NOMO-1 treated with dmso at 0.1 percent for 144 hours (cell line): ENCODE data around the gene MC1R.
A peak's percentile ranks its signal among the peaks of the same experiment; 100 is the strongest.
"Not testable (repeated sequence)": the region's sequence is repeated elsewhere in the genome, so short reads cannot be mapped to it uniquely, and the experiment has no call there.

Source experiments
- DNase-seq: peaks from one replicate; lab custom pipeline; 2025; ENCODE audit not compliant: unreplicated experiment; lab: John Stamatoyannopoulos, UW

The MC1R gene

DNA sequence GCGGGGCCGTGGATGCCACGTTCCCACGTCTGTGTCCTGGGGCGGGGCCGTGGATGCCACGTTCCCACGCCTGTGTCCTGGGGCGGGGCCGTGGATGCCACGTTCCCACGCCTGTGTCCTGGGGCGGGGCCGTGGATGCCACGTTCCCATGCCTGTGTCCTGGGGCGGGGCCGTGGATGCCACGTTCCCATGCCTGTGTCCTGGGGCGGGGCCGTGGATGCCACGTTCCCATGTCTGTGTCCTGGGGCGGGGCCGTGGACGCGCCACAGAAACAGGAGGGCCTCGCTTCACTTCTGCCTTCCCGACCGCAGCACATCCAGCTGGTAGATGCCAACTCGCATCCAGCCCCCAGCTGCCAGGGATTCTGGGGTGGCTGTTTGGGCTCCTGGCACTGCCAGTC lies 15.4 kb downstream of the MC1R start:
- not testable (repeated sequence) for DNase-seq

DNA sequence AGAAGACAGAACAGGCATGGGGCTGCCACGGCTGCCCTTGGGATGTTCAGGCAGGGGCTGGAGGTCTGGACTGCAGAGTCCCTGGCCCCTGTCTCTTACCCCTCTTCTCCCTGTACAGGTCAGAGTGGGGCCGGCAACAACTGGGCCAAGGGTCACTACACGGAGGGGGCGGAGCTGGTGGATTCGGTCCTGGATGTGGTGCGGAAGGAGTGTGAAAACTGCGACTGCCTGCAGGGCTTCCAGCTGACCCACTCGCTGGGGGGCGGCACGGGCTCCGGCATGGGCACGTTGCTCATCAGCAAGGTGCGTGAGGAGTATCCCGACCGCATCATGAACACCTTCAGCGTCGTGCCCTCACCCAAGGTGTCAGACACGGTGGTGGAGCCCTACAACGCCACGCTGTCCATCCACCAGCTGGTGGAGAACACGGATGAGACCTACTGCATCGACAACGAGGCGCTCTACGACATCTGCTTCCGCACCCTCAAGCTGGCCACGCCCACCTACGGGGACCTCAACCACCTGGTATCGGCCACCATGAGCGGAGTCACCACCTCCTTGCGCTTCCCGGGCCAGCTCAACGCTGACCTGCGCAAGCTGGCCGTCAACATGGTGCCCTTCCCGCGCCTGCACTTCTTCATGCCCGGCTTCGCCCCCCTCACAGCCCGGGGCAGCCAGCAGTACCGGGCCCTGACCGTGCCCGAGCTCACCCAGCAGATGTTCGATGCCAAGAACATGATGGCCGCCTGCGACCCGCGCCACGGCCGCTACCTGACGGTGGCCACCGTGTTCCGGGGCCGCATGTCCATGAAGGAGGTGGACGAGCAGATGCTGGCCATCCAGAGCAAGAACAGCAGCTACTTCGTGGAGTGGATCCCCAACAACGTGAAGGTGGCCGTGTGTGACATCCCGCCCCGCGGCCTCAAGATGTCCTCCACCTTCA lies 16.2 kb downstream of the MC1R start:
- no peak for DNase-seq

DNA sequence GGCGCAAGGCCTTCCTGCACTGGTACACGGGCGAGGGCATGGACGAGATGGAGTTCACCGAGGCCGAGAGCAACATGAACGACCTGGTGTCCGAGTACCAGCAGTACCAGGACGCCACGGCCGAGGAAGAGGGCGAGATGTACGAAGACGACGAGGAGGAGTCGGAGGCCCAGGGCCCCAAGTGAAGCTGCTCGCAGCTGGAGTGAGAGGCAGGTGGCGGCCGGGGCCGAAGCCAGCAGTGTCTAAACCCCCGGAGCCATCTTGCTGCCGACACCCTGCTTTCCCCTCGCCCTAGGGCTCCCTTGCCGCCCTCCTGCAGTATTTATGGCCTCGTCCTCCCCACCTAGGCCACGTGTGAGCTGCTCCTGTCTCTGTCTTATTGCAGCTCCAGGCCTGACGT lies 17.0 kb downstream of the MC1R start:
- DNase-seq: not testable (repeated sequence)

DNA sequence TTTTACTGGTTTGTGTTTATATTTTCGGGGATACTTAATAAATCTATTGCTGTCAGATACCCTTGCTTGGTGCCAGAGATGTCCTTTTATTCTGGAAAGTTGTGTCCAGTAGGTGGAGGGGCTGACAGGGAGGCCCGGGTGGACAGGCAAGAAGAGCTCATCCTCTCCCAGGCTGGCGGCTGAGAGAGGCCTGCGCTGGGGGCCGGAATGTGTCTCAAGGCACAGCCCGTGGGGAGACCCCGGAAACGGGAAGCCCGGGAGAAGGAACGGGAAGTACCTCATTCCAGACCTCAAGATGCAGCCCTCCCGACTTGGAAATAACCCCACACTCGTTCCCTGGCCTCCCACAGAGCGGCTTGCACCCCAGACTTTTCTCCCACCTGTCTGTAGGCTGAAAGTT lies 17.4 kb downstream of the MC1R start:
- no peak for DNase-seq

DNA sequence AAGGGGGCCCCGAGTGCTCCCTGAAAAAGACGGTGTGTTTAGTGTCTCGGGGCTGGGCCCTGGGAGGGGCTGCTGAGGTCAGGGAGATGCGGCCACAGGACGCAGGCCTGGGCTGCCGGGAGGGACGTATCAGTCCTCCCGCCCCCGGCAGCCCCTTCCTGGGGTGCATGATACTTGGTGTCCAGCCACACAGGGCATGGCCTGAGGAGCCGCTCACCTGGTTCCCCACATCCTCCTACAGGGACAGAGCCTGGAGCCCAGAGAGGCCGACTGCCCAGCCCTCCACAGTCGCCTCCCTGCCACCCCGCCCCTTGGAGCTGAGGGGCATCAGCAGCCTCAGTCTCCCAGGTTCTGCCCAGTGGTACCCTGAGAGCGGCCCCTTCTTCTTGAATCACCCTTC lies 17.8 kb downstream of the MC1R start:
- no peak for DNase-seq

DNA sequence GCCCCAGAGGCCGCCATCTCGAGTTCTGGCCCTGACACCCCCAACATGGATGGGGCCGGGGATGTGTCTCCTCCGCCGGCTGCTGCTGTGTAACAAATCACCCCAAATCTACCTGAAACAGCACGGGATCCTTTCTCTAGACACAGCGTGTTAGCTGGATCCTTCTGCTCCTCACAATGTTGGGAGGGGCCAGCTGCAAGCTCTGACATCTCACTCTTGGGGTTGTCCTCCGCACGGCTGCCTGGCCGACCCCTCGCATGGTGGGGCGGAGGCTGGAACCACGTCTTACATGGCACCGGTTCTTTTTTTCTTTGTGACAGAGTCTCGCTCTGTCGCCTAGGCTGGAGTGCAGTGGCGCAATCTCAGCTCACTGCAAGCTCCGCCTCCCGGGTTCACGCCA lies 18.3 kb downstream of the MC1R start:
- no peak for DNase-seq

DNA sequence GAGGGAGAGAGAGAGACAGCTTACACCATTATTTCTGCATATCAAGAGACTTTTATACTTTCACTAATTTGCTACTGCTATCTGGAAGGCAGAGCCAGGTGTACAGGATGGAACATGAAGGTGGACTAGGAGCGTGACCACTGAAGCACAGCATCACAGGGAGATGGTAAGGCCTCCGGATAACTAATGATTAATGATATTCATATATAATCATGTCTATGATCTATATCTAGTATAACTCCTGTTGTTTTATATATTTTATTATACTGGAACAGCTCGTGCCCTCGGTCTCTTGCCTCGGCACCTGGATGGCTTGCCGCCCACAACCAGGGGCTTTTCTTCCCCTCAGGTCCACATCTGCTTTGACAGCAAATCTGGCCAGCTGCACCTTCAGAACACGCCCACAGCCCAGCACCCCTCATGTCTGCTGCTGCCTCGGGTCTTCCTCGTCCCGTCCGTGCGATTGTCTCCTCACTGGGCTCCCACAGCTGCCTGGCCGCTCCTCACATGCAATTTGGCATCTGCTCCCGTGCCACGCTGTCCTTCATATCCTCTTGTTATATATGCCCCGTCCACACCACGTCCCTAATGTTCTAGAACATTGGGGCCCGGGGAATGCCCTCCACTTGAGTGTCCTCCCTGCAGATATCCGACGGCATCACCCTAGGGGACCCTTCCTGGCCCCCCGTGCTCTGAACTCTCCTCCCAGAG lies 19.7 kb downstream of the MC1R start:
- DNase-seq: no peak

DNA sequence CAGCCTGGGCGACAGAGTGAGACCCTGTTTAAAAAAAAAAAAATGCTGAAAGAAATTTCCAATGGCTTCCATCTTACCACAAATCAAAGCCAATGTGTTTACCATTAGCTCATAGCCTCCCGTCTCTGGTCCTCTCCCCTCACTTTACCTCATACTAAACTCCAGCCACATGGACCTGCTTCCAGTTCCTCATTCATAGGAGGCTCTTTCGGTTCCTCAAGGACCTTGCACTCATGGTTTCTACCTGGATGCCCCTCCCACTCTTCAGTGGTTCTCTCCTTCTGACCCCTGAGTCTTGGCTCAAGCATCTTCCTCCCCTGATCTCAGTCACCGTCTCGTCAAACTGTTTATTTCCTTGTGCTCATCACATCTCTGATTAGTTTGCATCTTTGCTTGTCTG lies 26.1 kb downstream of the MC1R start:
- peak; percentile 50 for DNase-seq

DNA sequence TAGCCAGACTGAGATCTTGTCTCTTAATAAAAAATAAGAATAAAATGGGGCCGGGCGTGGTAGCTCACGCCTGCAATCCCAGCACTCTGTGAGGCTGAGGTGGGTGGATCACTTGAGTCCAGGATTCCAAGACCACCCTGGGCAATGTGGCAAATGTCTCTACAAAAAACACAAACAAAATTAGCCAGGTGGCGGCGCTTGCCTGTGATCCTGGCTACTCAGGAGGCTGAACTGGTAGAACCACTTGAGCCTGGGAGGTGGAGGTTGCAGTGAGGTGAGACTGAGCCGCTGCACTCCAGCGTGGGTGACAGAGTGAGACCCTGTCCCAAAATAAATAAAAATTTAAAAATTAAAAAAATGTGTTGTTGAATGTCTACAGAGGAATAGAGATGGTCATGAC lies 27.0 kb downstream of the MC1R start:
- DNase-seq: no peak

DNA sequence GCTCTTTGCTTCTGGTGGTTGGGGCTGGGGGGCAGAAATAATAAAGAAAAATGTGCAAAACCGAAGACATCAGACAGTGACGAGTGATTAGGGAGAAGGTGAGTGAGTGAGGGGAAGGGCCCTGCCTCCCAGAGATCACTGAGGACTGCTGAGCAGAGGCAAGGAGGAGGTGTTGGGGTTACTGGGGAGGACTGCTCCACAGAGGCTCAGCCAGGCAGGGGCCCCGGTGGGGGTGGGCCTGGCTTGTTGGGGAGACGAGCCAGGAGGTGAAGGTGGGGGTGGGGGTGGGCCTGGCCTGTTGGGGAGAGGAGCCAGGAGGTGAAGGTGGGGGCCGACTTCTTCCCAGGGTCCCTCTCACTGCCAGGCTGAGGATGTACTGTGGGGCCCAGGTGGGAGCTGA lies 27.9 kb downstream of the MC1R start:
- DNase-seq: no peak

DNA sequence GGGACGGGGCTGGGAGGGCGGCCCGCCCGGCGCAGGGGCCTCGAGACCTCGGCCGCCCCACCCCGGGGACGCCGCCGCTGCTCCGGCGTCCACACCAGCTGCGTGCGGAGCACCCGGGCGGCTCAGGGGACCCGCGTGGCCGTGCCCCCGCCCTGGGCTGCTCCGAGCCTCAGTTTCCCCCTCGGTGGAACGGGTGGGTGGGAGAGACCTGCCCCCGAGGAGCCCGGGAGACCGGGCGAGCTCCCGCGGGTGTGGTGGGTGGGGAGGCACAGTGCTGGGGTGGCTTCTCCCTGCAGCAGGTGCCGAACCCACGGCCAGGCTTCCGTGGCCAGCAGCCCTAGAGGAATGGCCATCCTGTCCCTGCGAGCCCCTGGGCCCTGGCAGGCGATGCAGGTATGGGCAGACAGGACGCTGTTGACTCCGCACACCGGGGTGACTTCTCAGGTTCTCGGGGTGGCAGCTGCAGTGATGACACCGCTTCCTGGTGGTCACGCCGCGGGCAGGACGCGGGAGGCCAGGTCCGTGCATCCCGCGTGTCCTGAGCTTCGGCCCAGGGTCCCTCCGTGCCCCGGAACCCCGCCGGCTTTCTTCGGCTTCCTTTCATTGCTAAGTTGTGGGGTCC lies 30.6 kb downstream of the MC1R start:
- DNase-seq: no peak

DNA sequence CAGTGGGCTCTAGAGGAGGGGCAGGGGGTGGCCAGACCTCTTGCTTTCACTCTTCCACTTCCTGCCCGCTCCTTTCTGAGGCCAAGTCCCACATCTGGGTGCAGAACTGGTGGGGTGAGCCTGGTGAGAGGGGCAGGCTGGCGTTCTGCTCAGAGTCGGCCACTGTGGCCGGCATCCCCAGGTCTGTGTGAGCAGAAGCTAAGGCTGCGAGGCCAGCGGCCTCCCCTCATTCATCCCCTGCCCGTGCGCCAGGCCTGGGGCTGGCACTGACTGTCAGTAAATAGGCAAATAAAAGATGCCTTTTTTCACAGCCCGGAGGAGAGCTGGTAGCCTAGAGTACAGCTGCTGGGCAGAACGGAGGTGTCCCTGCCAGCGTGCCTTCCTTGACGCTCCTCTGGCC lies 31.1 kb downstream of the MC1R start:
- no peak for DNase-seq

DNA sequence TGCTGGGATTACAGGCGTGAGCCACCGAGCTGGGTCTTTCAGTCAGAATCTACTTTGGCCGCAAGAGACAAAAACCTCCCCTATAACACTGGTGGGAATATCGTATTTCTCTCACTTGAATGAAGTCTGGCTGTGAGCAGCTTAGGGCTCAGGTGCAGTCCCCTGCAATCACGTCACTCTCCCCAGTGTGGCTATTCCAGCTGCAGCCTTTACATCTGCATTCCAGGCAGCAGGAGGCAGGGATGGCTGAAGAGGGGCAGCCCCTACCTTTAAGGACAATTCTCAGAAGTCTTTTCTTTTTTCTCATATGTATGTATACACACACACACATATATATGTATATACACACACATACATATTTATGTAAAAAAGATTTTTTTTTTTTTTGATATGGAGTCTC lies 32.8 kb downstream of the MC1R start:
- DNase-seq: no peak

DNA sequence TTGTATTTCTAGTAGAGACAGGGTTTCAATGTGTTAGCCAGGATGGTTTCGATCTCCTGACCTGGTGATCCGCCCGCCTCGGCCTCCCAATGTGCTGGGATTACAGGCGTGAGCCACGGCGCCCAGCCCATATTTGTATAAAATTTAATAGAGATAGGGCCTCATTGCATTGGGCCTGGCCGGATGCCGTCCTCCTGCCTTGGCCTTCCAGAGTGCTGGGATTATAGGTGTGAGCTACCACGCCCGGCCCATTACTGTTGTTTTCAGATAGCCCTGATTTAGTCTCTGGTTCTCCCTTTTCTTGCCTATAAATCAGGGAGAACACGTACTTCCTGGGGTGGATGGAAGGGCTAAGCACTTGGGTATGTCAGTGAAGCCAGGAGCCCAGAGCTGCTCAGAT lies 33.4 kb downstream of the MC1R start:
- no peak for DNase-seq

DNA sequence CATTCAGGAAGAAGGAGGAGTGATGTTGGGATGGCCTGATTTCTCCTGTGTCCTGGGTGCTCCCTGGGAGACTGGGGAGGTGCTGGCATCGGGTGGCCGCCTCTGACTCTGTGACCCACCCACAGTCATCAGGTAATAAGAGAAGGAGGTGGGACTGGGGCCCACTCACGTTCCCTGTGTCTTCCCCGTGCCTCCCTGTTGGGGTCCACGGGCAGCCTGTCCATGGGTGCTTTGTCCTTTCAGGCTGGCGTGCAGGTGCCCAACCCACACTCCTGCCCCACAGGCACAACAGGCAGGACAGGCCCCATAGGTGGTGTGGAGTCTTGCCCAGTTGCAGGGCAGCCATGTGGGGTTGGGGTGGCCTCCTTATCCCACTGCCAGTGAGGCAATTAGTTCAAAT lies 33.9 kb downstream of the MC1R start:
- no peak for DNase-seq

DNA sequence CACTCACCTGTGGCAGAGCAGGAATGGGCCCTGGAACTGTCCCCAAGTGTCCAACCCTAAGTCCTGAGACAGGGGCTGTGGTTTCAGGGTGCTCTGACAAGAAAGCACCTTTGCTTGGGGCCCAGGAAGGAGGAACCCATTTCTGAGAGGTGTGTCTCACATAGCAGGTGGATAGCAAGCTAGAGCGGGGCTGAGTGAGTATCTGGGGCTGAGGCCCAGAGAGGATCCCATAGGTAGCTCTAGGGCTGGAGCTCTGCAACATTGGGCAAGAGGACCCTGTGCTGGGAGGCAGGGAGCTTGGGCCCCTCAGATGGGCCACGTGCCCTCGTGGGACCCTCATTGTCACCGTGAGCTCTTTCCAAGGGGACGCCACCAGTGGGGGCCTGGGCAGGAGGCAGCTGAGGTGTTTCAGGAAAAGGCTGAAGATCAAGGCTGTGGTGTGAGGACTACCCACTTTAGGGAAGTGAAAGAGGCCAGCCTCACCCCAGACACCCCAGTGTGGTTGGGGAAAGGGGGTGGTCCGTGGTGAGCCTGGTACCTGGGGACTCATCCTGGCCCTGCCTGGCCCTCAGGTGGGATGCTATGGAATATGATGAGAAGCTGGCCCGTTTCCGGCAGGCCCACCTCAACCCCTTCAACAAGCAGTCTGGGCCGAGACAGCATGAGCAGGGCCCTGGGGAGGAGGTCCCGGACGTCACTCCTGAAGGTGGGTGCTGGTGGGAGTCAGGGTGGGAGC lies 35.2 kb downstream of the MC1R start:
- peak; percentile 5 for DNase-seq

DNA sequence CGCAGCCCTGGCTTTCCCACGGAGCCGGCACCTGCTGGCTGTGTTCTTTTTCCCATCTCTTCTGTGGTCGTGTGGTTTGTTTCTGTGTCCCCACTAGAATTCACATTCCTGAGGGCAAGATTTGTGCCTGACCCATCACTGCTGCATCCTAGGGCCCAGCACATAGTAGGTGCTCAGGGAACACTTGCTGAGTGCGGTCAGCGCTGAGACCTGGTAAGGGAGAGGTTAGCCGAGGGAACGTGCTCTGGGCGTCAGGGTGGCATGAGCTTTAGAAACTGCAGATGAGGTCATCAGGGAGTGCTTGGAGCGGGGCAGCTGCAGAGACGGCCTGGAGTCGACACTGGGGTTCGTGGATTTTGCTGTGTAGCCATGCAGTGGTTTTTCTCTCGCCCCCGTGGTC lies 35.8 kb downstream of the MC1R start:
- DNase-seq: no peak

DNA sequence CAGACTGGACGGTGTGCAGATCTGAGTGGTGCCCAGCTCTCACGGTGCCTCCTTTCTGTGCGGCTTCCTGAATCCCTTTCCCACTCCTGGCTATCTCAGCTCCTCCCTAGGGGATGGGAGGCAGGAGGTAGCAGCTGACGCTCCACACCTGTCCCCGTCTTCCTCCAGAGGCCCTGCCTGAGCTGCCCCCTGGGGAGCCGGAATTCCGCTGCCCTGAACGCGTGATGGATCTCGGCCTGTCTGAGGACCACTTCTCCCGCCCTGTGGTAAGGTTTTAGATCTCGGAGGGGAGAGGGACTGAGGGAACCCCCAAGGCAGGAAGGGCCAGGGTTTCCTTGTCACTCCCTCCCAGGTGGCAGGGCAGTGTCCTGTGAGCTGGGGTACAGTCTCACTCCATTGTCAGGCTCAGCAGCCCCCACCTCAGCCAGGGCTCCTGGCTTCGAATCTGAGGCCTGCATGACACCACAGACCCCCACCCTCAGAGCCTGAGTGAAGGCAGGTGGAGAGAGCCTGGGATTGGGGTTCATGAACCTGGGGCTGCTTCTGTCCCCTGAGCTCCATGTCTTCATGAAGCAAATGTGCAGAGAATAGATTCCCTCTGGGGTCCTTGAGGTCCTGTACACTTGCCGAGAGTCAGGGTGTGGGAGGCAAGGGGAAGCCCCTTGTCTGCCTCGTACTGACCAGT lies 36.5 kb downstream of the MC1R start:
- DNase-seq: no peak

DNA sequence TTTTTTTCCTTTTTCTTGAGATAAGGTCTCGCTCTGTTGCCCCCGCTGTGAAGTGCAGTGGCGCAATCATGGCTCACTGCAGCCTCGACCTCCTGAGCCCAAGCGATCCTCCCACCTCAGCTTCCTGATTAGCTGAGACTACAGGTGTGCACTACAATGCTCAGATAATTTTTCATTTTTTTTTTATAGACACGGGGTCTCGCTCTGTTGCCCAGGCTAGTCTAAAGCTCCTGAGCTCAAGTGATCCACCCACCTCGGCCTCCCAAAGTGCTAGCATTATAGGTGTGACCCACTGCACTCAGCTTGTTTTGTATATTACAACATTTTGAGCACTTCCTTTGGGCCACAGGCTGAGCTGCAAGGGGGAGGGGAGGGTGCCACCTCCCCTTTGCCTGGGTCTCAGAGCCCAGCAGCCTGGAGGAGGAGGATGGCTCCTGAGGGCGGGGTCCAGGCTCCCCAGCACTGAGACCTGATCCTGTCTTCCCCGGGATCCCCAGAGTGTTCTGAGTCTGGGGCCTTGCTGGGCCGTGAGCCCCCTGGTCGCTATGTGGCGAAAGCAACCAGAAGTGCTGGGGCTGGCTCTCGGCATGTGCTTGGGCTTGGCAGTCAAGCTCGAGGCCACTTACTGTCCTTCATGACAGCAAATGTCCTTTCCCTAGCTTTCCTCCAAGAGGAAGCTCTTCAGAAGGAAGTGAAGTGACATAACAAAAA lies 38.0 kb downstream of the MC1R start:
- peak; percentile 19 for DNase-seq

DNA sequence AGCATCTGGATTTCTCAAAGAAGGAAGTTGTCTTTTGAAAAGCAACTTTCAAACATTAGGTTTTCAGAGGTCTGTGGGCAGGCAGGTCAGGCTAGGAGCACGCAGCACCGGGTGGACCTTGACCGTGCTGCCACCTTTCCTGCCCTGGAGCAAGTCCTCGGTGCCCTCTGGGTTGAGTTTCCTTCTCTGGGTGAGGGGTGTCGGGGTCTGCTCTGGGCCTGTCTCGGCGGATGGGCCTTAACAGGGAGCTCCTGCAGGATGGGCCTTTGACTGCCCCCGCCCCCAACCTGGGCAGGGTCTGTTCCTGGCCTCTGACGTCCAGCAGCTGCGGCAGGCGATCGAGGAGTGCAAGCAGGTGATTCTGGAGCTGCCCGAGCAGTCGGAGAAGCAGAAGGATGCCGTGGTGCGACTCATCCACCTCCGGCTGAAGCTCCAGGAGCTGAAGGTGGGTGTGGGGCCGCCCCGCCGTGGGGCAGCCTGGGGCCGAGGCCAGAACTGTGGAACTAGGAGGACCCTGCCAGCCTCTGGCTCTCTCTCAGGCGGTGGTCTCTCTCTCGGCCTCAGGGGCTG lies 38.6 kb downstream of the MC1R start:
- DNase-seq: no peak
